GF-D8 (cell line): ENCODE measurements around the gene LMF1.
"Not testable (repeated sequence)": the region's sequence is repeated elsewhere in the genome, so short reads cannot be mapped to it uniquely, and the experiment has no call there.

ENCODE experiments used
- DNase-seq: peaks from one replicate; lab custom pipeline; 2025; lab: John Stamatoyannopoulos, UW

LMF1 gene

DNA sequence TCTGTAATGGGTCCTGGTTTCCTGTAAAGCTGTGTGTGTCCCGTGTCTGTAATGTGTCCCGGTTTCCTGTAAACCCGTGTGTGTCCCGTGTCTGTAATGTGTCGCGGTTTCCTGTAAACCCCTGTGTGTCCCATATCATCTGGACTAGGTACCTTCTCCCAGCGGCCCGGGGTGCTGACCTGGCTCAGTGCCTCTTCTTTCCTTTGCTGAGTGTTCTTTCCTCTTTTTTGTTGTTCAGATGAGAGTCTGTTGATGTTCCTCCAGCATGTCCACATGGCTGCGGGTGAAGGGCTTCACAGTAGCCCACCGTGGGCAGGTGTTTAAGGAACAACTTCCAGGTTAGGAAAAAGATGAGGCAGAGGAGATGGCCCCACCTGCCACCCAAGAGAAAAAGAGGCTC, 123.6 kb downstream of the LMF1 start:
- no peak for DNase-seq

DNA sequence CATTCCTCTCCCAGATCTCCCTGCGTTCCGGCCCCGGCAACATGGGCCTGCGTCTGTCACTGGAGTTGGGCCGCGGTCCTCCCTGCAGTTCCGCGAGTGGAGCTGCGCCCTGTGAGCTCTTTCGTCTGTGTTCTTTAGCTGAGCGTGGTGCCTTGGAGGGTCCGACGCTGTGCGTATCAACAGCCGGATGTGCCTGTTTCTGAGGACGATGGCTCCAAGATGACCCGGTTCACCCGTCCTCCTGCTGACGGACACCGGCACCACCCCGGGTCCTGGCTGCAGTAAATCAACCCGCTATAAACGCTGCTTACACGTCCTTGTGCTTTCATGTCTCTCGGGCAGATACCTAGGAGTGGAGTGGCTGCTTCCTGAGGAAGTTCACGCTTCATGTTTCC, 125.4 kb downstream of the LMF1 start:
- DNase-seq: no peak

DNA sequence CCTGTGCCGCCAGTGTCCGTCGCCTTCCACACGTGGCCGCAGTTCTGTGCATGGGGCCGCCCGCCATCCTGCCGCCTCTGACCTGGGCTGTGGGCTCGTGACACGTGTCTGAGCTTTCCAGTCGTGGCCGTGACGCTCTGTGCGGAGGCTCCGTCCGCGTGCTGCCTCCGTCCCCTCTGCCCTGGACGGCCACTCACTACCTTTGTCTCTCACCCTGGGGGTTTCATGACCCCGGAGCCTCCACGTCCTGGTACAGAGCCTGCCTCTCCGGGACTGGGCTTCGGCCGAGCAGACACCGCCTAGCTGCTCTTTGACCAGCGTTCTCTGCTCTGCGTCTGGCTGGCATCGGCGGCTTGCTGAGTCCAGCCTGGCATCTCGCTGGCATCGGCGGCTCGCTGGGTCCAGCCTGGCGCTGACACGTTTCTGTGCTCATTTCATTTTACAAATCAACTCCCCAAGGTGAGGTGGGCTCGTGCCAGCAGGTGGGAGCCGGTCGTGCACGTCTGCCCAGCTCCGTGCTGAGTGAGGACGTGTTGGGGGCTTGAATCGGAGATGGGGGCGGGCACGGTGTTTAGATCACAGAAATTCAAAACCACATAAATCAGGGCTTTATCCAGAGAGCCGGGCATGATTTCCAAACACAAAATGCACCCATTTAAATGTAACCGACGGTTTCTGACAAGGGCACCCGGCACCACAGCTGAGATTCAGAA, 126.0 kb downstream of the LMF1 start:
- DNase-seq: no peak

DNA sequence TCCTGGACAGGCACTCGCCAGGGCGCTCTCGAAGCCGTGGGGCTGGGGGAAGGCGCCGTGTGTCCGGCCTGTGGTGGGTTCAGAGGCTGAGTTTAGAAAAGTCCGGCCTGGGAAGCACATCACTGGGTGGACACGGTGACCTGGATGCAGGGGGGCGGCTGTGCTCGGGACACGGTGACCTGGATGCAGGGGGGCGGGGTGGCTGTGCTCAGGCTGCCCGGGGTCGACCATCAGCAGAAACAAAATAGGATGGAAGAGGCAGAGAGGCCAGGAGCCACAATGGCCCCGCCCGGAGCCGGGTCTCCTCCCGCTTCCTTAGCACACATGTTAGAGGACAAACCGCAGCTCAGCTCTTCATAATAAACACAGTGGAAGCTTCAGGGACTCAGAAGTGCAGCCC, 127.0 kb downstream of the LMF1 start:
- no peak for DNase-seq

DNA sequence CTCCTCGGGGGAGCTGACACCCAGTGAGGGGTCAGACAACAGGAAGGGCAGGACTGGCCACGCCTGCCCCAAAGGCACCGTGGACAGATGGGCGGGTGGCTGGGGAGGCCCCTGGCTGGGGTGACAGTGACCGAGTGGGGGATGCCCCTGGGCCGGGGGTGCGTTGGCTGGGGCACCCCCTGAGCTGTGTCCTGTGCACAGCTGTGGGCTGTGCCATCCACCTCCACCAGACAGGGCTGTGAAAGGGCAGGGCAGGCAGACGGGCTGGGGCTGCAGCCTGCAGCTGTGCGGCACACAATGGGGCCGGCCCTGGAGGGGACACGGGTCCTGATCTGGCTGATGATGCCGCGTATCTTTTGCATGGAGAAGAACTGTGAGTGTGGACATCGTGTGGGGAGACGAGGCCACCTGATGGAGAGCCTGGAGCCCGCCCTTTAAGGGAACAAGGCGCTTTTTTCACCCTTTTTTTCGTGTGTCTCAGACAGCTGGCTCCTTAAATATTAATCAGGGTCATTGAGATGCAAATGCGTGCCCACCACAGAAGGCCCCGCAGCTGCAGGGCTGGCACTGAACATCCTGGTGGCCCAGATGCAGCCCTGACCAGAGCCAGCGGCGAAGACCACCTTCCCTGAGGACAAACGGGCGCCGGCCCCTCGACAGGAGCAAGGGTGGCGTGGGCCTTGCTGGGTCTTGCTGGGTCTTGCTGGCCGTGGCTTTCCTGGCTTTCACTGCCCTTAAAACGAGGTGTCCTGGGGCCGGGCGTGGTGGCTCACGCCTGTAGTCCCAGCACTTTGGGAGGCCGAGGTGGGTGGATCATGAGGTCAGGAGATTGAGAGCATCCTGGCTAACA, 127.8 kb downstream of the LMF1 start:
- DNase-seq: no peak

DNA sequence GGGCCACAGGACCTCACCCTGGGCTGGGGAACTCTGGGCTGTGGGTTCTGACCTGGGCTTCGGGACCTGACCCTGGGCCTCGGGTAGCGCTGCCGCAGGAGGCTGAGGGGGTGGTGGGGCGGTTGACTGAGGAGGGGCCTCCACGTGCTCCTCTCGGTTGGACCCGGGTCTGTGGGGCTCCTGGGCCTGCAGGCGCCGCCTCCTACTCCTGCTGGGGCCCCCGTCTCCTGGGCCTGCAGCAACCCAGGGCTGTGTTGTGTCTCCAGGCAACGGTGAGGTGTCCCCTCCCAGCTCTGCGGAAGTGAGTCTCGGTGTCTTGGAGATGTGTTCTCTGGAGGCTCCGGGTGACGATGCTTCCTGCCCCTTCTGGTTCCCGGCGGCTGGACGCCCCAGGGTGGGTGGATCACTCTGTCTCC, 128.7 kb downstream of the LMF1 start:
- no peak for DNase-seq

DNA sequence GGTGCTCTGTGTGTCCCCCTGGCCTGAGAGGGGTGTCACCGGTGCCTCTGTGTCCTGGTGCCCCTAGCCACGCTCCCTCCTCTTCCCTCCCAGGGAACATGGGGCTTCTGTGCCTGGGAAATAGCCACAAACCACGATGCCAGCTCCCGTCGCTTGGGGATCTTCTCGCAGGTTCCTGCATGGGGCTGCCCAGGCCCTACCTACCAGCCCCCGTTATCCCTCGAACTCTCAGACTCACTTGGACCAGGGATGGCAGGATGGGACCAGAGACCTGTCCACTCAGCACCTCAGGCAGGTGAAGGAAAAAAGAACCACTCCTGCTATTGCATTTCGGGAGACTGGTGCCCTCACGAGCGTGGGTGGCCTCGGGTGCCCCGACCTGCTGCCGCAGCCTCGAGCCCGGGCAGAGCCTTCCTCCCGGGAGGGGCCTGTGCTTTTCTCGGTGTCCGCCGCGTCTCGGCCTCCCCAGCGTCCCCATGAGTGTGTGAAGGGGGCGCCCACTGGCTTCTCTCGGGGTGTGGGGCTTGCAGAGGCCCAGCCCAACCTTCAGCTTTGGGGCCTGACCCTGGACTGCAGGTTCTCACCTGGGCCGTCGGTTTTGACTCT, 129.2 kb downstream of the LMF1 start:
- DNase-seq: no peak

DNA sequence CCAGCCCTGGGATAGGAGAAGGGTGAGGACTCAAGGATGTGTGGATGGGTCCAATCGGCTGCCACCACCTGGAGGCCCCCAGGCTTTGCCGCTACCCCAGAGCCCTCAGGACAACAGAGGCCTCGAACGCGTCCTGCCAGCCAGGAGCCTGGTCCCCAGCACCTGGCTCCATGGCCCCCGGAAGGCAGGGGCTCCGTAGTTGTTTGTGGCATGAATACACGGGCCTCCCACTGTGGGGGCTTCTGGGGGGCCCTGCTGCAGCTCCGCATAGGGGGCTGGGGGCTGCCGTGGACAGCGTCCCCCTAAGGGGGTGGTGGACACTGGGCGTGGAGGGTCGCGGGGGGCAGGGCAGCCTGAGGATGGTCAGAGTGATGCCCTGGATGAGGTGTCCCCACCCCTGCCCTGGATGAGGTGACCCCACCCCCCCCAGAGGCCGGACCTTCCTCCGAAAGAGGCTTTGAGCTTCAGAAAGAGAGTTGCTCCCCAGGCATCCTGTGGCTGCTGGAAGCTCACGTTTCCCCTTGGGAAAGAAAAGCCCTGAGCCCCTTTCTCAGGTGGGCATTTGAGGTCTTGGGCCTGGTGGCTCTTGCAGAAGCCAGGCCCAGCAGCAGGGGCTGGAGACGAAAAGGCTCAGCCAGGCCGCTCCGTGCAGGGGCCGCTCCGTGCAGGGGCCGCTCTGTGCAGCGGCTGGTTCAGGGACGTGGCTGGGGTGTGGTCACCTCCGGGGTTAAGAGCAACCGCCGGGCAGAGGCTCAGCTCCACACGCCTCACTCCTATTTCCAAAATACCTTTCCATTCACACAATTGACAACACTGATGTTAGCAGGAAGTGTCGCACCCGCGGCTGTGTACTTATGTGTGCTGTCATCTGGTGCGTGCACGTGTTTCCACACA, 130.0 kb downstream of the LMF1 start:
- DNase-seq: no peak

DNA sequence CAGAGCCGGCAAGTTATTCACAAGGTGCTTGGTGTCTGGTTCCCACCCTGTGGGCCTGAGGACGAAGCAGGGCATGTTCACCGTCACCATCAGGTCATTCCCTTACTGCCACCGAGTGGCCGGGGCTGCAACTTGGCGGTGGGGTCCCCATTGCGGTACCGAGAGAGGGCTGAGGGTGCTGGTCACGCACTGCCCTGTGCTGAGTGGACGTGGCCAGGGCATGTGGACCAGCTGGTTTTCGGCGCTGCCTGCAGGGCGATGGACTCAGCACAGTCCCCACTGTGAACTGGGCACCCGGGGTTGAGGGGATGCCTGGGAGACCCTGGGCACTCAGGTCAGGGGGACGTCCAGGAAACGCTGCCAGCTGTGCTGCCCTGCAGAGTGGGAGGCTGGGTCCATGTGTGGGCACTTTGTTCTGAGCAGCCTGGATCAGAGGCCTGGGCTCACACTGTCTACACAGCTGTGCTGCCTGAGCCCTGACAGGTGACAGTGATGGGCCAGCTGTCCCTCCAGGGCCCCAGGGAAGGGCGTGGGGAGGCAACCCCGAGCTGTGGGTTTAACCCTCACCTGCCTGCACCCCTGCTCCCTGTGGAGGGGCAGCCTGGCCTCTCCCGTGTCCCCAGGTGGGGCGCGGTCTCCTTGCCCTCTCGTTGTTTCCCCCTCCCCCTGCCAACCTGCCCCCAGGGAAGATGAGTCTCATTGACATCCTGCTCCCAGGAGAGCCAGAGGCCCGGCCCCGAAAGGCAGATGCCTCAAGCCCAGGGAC, 131.0 kb downstream of the LMF1 start:
- no peak for DNase-seq

DNA sequence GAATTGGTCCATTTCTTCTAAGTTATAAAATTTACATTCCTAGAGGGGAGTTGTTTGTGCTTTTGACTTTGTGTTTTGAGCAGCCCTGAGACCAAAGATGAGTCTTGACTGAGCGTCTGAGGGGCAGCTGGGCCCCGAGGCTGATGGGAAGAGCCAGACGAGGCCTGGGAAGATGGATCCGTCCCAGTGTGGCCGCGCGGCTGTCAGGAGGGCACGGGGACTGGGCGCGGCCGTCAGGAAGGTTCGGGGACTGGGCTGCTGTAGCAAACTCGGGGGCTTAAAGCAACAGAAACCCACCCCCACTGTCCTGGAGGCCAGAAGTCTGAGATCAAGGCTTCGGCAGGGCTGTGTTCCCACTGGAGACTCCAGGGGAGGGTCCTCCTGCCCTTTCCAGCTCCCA, 132.0 kb downstream of the LMF1 start:
- no peak for DNase-seq

DNA sequence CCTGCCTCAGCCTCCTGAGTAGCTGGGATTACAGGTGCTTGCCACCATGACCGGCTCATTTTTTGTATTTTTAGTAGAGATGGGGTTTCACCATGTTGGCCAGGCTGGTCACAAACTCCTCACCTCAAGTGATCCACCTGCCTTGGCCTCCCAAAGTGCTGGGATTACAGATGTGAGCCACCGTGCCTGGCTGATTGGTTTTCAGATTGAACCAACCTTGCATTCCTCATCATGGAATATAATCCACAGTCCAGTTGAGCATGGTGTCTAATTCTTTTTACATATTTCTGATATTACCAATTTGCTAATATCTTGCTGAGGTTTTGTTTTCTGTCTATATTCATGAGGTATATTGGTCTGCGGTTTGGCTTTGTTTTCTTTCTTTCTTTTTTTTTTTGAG, 134.0 kb downstream of the LMF1 start:
- not testable (repeated sequence) for DNase-seq

DNA sequence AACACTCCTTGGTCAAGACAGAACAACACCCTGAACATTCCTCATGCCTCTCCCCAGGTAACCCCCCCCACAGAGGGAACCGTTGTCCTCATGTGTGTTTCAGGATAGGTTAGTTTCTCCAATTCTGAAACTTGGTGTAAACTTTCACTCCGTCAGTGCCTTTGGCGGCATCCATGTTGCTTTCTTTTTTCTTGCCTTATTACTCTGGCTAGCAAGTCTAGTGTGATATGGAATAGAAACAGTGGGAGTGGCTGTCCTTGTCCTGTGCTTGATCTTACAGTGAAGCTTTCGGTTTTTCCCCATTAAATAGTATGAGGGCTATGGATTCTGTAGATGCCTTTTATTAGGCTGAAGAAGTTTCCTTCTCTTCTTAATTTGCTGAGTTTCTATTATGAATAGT, 134.6 kb downstream of the LMF1 start:
- DNase-seq: no peak

DNA sequence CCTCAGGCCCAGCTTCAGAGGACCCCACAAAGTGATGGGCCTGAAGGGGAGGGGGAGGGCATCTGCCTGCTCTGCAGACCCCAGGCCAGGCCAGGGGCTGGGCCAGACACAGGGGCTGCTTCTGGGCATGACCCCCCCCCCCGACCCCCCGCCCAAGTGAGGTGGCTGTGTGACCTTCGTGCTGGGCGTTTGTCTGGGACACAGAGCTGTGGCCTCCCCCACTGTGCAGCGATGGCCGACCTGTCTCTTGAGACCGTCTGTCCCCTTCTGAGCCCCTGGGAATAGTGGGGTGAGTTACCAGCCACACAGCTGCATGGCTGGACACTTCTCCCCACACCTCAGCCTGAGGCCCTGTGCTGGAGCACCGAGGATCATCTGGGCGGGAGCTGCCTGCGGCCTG, 135.4 kb downstream of the LMF1 start:
- no peak for DNase-seq

DNA sequence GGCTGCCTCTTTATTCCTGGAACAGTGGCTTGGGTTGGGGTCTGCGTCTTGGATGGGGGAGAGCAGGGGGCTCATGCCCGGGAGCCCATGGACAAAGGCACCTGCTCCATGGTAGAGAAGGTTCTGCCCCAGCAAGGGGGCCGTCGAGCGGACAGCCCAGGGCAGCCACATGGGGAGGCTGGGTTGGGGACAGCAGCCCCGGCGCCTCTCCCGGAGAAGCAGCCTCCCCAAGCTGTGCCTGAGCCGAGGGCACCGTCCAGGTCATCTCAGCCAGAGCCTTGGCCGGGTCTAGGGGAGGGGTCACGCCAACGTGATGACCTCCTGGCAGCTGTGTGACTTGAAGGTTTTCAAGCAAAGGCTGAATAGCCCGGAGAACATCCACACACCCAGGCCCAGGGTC, 137.4 kb downstream of the LMF1 start:
- DNase-seq: no peak

DNA sequence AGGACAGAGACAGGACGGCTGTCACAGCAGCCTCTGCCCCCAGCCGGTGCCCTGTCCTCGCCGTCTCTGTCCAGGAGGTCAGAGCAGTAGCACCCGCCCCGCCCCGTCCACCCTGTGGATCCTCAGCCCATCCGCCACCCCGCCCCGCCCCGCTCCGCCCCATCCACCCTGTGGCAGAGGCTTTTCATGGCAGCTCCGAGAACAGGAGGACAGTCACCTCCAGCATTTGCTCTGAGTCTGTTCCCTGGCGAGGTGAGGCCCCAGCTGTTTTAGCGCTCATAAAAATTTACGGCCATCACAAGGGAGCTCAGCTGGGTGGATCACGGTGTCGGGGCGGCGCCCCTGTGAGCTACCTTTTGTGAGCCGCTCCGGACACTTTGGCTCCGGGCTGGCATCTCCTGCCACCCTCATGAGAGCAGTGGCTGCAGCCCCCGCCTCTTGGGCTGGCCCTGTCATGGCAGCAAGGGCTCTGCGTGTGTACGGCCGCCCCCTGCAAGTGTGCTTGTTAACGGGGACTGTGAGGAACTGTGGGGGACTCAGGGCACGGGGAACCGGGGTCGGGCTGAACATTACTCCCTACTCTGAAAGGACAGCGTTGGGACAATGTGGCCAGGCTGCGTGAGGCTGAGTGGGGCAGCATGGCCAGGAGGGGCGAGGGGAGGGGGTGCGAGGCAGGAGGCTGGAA, 138.0 kb downstream of the LMF1 start:
- DNase-seq: no peak

DNA sequence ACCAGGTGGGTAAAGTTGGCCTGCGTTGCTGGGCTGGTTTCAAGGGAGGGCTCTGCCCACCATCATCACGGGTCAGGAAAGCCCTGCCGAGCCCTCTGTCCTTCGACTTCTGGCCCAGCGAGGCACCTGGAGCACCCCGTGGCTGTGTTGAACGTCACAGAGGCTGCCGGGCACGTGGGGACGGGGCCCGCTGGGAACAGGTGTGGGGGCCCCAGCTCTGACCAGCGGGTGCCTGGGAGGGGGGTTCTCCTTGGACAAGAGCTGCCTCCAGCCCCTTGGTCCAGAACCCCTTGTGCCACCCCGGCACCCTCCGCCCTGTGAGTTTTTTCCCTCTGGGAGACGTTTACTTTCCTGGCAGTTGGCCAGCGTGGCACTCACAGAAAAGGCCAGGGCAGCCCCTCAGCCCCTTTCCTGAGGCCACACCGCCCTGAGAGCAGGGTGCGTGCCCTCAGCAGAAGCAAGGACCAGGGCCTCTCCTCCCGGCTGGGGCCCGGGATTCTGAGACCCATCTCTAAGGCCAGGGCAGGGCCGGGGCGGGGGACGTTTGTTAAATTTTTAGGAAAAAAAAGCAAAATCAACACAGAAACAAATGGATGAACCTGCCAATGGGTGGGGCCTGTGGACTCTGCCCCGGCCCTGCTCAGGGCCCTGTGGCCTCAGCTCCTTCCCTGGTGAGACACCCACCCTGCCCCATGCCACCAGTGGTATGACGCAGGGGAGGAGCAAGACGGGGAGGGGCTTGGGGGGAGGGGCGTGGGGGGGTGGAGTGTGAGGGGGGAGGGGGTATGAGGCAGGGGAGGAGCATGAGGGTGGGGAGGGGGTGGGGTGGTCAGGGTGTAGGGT, 139.0 kb downstream of the LMF1 start:
- DNase-seq: no peak

DNA sequence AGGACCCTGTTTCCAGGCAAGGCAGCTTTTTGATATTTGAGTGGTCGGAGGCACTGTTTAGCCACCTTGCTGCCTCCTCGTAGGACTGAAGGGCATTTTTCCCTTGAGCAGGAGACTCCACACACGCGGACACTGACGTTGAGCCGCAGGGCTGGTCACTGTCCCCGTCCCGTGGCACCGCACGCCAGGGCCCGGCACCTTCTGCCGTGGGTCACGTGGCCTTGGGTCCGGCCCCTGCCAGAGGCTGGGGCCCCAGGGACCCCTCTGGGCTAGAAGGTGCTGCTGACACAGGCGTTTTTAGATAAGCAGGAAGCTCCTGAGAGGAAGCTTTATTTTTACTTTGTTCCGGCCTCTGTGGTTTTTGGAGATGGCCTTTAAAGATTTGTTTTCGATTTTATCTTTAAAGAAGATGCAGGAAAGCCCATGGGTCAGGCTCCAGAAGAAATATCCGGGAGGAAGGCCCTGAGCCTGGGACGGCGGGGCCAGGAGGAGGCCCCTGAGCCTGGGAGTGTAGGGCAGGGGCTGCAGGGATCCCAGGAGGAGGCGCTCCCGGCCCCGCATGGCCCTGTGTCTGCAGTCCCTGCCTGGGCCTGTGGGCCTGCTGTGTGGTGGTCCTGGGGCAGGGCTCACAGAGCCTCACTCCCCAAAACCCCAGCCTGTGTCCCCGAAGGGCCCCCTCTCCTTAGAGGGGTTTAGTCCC, 139.8 kb downstream of the LMF1 start:
- no peak for DNase-seq

DNA sequence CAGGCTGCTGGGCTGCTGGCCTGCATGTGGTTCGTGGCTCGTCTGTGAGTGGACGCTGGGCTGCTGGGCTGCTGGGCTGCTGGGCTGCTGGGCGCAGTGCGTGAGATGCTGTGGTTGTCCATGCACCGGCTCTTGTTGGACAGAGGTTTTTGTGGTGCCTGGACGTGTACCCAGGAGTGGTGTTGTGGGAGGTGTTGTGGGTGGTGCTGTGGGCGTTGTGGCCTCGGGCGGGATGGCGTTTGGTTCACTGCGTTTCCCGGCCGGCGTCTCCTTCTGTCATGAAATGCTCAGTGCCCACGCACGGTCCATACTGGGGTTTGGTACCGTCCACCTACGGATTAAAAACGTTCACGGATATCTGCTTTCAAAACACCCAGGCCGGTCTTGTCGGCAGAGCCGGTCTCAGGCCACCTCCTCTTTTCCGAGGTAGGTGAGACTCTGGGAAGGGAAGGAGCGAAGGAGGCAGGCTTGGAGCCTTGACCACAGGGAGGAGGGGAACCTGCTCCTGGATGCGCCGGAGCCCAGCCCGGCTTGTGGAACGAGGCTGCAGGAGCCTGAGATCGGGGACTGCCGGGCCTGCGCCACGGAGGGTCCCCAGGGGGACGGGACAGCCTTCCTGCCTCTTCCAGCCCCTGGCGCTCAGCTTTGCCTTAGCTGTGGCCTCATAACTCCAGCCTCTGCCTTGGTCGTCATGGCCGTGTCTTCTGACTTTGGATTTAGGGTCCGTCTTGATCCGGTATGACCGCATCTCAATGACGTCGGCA, 140.5 kb downstream of the LMF1 start:
- no peak for DNase-seq
